Calu3 (cell line): Measurements from ENCODE around the gene RHO. TPM values are rescaled to one million over a fixed set of nuclear protein-coding genes. Genes with fewer than 3 reads are reported as not detected.

Experiments used
- BruUV-seq: library from RNA; stranded (reverse); fragments of 400-500 nt; replicated peaks from 2 replicates; lab custom pipeline; 2021; lab: Mats Ljungman, UMichigan
- CTCF ChIA-PET: fragments of 300-600 bp; sonication (Branson Sonifier 250); formaldehyde crosslinking; loops from one replicate; lab custom pipeline; 2022; ENCODE audit warnings: antibody characterized with exemption; lab: Charles Lee
- DNase-seq: peaks from one replicate; pipeline ENCODE4 v3.0.0; 2022
- H3K27ac Mint-ChIP-seq: one replicate; pipeline ENCODE4 v1.8.0; 2022; ENCODE audit warnings: mixed read lengths; ENCODE audit not compliant: unreplicated experiment
- H3K27me3 Mint-ChIP-seq: one replicate; pipeline ENCODE4 v1.8.0; 2022; ENCODE audit warnings: mixed read lengths; ENCODE audit not compliant: unreplicated experiment
- H3K36me3 Mint-ChIP-seq: one replicate; pipeline ENCODE4 v1.8.0; 2022; ENCODE audit warnings: mild to moderate bottlenecking, moderate library complexity, mixed read lengths; ENCODE audit not compliant: insufficient read depth, unreplicated experiment
- H3K4me1 Mint-ChIP-seq: one replicate; pipeline ENCODE4 v1.8.0; 2022; ENCODE audit warnings: mild to moderate bottlenecking, low read depth, mixed read lengths; ENCODE audit not compliant: unreplicated experiment
- H3K4me3 Mint-ChIP-seq: one replicate; pipeline ENCODE4 v1.8.0; 2022; ENCODE audit warnings: mild to moderate bottlenecking, low read depth, moderate library complexity, mixed read lengths; ENCODE audit not compliant: unreplicated experiment
- H3K9me3 Mint-ChIP-seq: one replicate; pipeline ENCODE4 v1.8.0; 2022; ENCODE audit warnings: low read depth, mixed read lengths; ENCODE audit not compliant: unreplicated experiment
- CTCF ChIP-seq: fragments of 200-600 bp; IDR thresholded peaks from one replicate; pipeline ENCODE4 v1.8.0; 2022; ENCODE audit warnings: antibody characterized with exemption; ENCODE audit not compliant: unreplicated experiment
- intact Hi-C: fragments of 100-400 bp; cut with micrococcal nuclease; formaldehyde crosslinking; loops from one replicate; pipeline ENCODE4 v1.10.0; 2022; ENCODE audit not compliant: unreplicated experiment
- total RNA-seq: library from RNA; stranded (reverse); gene quantifications from 2 replicates; pipeline ENCODE4 v1.2.3, GENCODE V29; 2022

The RHO gene
- total RNA-seq, 1 experiment from 2014 or later: not detected

- no peak overlapping the region for H3K4me3 Mint-ChIP-seq
- peaks cover 41% of the 10 kb centered on the region for H3K27me3 Mint-ChIP-seq
- H3K9me3 Mint-ChIP-seq: no peaks in the 10 kb centered on the region
- BruUV-seq: no TSS peak
- no peak for DNase-seq
- no peaks in the 10 kb centered on the region for H3K36me3 Mint-ChIP-seq
- H3K27ac Mint-ChIP-seq: no peak overlapping the region
- intact Hi-C loops: no loop called here
- CTCF ChIA-PET: no interaction called here
- no peak for TF ChIP-seq CTCF
- no peaks in the 10 kb centered on the region for H3K4me1 Mint-ChIP-seq
Observed at GRCh38 chr3:129555616-129556357, 27.3 kb downstream of the RHO start.

- no peak for TF ChIP-seq CTCF
- Mint-ChIP-seq H3K4me3 (no peak overlapping the region), H3K9me3 (no peaks in the 10 kb centered on the region), H3K36me3 (no peaks in the 10 kb centered on the region), H3K27me3 (peaks cover 36% of the 10 kb centered on the region), H3K27ac (no peak overlapping the region), H3K4me1 (no peaks in the 10 kb centered on the region)
- intact Hi-C loops: no loop called here
- DNase-seq: no peak
- CTCF ChIA-PET: interaction anchor here (1.1 kb wide), 1 partner anchor 20 kb away, joined by 3 read pairs; no protein-coding TSS in a partner anchor
- no TSS peak for BruUV-seq
Observed at GRCh38 chr3:129556358-129556695, 27.9 kb downstream of the RHO start.

- no peak for TF ChIP-seq CTCF
- intact Hi-C loops: no loop called here
- Mint-ChIP-seq H3K27me3 (peaks cover 29% of the 10 kb centered on the region), H3K27ac (no peak overlapping the region), H3K9me3 (no peaks in the 10 kb centered on the region), H3K4me1 (no peaks in the 10 kb centered on the region), H3K36me3 (no peaks in the 10 kb centered on the region), H3K4me3 (no peak overlapping the region)
- CTCF ChIA-PET: interaction anchor here (1.1 kb wide), 1 partner anchor 19 kb away, joined by 3 read pairs; no protein-coding TSS in a partner anchor
- no TSS peak for BruUV-seq
- no peak for DNase-seq
Observed at GRCh38 chr3:129556890-129557547, 28.6 kb downstream of the RHO start.

GRCh38 chr3:129557548-129557894, 29.1 kb downstream of the RHO start:
- CTCF ChIA-PET: interaction anchor here (1.1 kb wide), 1 partner anchor 19 kb away, joined by 3 read pairs; no protein-coding TSS in a partner anchor
- H3K4me1 Mint-ChIP-seq: no peaks in the 10 kb centered on the region
- BruUV-seq: no TSS peak

More at GRCh38 chr3:129557548-129557894, 29.1 kb downstream of the RHO start:
- H3K36me3 Mint-ChIP-seq: no peaks in the 10 kb centered on the region
- no peak overlapping the region for H3K27ac Mint-ChIP-seq
- H3K4me3 Mint-ChIP-seq: no peak overlapping the region
- no peaks in the 10 kb centered on the region for H3K9me3 Mint-ChIP-seq
- intact Hi-C loops: no loop called here
- H3K27me3 Mint-ChIP-seq: peaks cover 24% of the 10 kb centered on the region
- DNase-seq: no peak
- TF ChIP-seq CTCF: no peak
